GM11168 (cell line): ENCODE data around the gene KAT14.
"Not testable (repeated sequence)": the region's sequence is repeated elsewhere in the genome, so short reads cannot be mapped to it uniquely, and the experiment has no call there.

Source experiments
- in situ Hi-C: fragments of 300-500 bp; cut with MboI; formaldehyde crosslinking; loops from one replicate; pipeline ENCODE4 v1.12.0; 2022; ENCODE audit warnings: low sequenced_read_pairs; ENCODE audit not compliant: unreplicated experiment

Gene KAT14

GRCh38 chr20:18154342-18154741 is 16.7 kb downstream of the KAT14 start:
- in situ Hi-C loops = no loop called here

- in situ Hi-C loops = no loop called here
Observed at GRCh38 chr20:18156045-18156444, 18.4 kb downstream of the KAT14 start.

- in situ Hi-C loops = no loop called here
Observed at GRCh38 chr20:18164356-18164755, 26.7 kb downstream of the KAT14 start.

DNA sequence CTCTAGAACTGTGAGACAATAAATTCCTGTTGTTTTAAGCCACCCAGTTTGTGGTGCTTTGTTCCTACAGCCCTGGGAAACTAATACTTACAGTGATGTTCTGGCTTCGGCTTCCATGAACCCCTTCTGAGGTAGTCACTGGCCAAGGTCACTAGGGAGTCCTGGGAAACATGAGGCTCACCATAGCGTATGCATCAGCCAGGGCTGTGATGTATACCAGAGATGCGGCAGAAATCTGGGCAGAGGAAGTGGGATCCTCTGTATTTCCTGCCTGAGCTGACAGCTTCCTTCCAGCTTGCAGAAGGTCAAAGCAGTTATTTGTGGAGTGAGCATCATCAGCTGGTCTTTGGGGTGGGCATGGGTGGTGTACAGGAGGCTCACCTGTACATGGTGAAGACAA is 27.9 kb downstream of the KAT14 start:
- in situ Hi-C loops = no loop called here

DNA sequence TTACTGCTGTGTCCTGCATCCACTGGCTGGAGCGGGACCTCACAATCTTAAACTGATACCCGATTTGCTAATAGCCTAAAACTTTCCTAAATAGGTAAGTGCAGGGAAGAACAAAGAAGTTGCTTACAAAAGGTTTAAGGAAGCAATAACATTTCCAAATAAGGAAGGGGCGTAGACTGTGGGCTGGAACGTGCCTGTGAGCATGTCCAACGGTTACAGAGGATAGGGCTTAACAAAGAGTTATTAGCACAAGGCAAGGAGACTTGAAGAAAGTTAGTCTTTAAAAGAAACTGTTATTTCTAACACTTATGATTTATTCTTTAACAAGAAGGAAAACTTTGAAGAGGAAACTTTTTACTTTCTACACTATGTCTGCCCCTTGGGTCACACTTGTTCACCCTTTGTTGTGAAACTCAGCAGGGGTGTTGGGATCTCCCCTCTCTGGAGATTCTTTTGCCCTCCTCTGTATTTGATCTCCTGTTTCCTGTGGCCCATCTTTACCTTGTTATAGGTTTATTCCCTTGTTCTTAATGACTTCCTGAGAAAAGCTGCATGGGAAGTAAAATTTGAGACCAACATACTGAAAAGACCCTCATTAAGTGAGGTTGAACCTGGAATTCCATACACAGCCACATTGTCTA is 28.7 kb downstream of the KAT14 start:
- in situ Hi-C loops = no loop called here

DNA sequence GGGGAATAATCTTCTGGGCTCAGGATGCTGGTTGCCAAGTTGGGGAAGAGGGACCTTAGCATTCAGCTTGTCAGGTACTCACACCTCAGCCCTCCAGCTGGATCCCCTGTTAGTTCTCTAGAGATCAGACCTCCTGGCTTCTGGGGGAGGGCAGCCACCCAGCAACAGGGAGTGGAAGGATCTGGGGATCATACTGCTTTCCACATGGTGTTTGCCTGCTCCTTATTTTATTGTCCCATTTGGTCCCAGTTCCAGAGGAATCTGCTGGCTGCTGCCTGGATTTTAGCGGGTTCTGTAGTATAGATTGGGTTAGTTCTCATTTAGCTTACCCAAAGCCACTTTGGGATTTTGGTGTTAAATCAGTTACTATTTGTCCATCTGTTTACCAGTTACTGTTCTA is 29.3 kb downstream of the KAT14 start:
- in situ Hi-C loops = no loop called here

DNA sequence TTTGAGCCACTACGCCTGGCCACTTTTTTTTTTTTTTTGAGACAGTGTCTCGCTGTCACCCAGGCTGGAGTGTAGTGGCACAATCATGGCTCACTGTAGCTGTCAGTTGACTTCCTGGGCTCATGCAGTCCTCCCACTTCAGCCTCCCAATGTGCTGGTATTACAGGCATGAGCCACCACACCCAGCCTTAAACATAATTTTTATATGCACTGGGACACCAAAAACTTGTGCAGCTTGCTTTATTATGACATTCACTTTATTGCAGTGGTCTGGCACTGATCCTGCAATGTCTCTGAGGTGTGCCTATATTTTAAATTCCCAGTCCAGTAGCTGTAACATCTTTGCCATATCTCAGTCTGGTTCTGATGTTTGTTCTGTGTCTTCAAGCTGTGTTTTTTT is 34.7 kb downstream of the KAT14 start:
- in situ Hi-C loops = no loop called here

DNA sequence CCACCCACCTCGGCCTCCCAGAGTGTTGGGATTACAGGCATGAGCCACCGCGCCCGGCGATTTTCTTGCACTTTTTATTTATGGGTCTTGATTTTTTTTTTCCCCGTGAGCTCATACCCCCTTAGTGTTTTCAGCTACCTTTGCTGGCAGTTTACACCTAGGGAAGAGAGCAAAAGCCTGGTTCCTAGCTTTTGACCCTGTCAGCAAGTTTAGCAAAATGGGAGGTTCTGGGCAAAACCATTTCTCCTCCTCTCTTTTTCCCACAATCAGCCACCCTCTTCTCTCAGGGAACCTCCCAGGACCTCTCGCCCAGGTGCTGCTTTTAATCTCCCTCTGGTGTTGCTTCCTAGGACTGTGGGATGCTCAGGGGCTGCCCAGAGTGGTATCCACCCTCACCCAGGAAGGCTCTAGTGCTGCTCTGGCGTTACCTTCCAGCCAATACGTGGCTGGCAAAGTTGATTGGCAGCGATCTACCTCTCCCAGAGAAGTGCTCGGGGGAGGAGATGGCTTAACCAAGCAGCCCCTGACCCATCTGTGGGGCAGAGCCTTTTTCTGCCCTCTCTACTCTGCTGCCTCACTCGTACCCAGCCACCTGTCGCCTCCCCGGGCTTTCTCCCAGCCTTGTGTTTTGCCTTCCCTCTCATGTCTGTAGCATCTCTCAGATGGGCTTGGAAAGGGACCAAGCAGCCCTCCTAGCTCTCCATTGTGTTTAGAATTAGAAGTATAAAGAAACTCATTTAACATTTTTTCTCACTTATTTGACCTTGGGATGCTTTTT is 37.4 kb downstream of the KAT14 start:
- in situ Hi-C loops = no loop called here

DNA sequence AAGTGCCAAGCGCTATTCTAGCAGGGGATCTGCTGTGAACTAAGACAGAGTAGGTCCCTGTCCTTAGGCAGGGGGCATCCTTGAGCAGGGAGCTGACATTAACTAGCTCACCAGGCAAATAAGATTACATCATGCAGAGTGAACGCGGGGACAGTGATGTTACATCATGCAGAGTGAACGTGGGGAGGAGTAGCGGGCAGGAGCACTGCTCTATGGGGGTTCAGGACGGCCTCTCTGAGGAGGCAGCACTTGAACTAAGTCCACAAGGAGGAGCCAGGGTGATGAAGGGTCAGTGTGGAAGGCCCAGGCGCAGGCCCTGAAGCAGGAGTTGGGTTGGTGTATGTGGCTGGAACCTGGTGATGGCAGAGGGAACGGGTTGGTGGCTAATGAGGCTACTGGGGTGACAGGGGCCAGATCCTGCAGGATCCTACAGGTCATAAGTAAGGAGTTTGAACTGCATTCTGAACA is 38.7 kb downstream of the KAT14 start:
- in situ Hi-C loops = no loop called here

DNA sequence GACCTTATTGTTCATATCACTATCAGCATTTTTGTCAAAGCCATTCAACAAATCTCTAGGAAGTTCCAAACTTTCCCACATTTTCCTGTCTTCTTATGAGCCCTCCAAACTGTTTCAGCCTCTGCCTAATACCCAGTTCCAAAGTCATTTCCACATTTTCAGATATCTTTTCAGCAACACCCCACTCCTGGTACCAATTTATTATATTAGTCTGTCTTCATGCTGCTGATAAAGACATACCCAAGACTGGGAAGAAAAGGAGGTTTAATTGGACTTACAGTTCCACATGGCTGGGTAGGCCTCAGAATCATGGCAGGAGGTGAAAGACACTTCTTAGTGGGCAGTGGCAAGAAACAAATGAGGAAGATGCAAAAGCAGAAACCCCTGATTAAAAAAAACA is 42.7 kb downstream of the KAT14 start:
- in situ Hi-C loops = not testable (repeated sequence)

DNA sequence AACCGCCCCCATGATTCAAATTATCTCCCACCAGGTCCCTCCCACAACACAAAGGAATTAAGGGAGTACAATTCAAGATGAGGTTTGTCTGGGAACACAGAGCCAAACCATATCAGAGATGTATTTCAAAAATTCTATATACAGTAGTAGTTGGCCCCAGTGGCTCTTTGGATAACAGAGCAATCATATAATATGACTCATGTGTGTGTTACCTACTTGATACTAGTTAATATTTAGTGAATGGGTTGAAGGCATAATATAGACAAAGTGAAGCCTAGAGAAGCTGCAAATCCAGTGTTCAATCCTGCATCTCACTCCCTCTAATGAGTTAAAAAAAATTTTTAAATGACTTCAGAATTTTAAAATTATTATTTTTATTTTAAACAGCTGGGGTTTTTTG is 43.2 kb downstream of the KAT14 start:
- in situ Hi-C loops = no loop called here

- in situ Hi-C loops = no loop called here
Observed at GRCh38 chr20:18187020-18187419, 49.4 kb downstream of the KAT14 start.

DNA sequence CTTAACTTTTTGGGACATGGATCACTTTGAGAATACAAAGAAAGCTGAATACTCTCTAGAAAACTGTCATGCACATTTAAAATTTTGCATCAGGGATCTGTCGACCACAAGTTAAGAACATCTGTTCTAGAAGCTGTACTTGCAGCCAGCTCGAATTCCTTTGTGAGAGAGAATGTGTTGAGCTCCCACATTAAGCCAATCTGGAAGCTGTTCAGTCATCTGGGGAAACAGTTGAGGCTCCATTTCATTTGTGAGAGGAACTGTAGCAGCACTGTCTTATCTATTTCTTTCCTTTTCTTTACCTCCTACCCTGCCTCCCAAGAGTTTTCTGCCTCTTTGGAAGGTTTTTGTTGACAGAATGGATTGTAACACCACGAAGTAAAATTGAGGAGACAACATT is 50.8 kb downstream of the KAT14 start:
- in situ Hi-C loops = no loop called here

DNA sequence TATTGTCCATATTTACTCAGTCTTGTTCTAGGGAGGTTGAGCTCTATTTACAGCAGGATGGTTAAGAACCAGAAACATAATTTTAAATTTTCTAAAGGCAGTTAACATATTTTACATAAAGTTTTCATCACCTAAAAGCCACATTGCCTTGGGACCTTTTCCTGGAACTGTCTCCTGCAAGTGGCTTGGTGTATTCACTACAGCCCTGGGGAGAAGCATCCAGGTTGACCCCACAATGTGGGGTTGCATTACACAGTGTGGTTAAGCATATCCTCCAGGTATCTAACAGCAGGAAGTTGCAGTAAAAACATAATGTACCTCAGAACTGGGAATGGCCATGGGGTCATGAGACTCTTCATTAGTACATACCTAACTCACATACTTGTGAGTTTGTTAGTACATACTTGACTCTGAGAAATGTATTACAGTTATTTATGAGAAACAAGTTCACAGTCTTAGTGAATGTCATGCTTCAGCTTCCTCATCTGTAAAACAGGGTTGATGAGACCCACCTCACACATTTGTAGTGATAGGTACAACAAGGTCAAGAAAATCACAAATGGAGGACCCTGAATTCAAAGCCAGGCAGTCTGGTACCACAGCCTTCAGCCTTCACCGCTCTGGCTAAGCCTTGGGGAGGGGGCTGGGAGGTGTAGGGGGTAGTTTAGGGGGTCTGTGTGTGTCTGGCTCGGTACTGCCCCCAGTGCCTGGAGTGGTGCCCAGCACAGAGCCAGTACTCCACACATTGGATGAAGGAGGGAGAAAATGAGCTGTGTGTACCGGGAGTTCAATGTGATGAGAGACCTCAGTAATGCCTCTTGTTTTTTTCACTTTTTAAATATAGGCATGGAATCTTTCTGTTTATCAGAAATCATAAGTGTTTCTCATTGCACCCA is 52.9 kb downstream of the KAT14 start:
- in situ Hi-C loops = no loop called here

DNA sequence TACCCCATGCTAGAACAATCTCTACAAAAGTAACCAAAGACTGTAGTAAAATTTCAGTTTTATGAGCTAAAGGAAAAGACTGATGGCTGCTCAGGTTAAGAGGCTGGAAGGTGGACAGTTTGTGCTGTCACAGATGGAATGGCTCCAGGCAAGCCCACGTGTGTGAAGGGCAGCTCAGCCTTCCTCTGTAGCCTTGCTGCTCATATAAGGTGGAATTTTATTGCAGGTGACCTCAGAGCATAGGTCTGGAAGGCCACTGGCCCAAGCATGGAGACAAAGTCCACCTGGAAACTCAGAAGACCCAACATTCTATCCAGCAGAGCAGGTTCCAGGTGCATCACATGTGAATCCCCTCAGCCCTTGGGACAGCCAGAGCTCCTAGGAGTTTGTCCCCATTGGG is 53.6 kb downstream of the KAT14 start:
- in situ Hi-C loops = no loop called here

- in situ Hi-C loops = not testable (repeated sequence)
Observed at GRCh38 chr20:18194461-18194860, 56.8 kb downstream of the KAT14 start.

GRCh38 chr20:18195931-18196330 is 58.3 kb downstream of the KAT14 start:
- in situ Hi-C loops = no loop called here

- in situ Hi-C loops = no loop called here
Observed at GRCh38 chr20:18197382-18198070, 59.9 kb downstream of the KAT14 start.

GRCh38 chr20:18202966-18203365 is 65.3 kb downstream of the KAT14 start:
- in situ Hi-C loops = no loop called here

- in situ Hi-C loops = not testable (repeated sequence)
Observed at GRCh38 chr20:18203700-18204099, 66.0 kb downstream of the KAT14 start.
